Left renal pelvis (tissue), 4 donors: ENCODE results near the gene RUVBL1. TPM values are rescaled to one million over a fixed set of nuclear protein-coding genes. Genes with fewer than 3 reads are reported as not detected.

ENCODE experiments used
- DNase-seq, 4 donors: peaks; one replicate each; pipeline ENCODE4 v3.0.0-alpha.2; 2013; ENCODE audit warnings: low read depth in 4 of 4, low spot score in 3 of 4
- polyA plus RNA-seq, 4 donors: library from polyadenylated mRNA; unstranded; fragments of 120-200 nt; gene quantifications; one replicate each; pipeline ENCODE4 v1.2.1, GENCODE V29; 2013; ENCODE audit not compliant: insufficient read length in 4 of 4

The RUVBL1 gene
- polyA plus RNA-seq, 4 donors: 31.8 to 69.2 (median 63.9) TPM

DNA sequence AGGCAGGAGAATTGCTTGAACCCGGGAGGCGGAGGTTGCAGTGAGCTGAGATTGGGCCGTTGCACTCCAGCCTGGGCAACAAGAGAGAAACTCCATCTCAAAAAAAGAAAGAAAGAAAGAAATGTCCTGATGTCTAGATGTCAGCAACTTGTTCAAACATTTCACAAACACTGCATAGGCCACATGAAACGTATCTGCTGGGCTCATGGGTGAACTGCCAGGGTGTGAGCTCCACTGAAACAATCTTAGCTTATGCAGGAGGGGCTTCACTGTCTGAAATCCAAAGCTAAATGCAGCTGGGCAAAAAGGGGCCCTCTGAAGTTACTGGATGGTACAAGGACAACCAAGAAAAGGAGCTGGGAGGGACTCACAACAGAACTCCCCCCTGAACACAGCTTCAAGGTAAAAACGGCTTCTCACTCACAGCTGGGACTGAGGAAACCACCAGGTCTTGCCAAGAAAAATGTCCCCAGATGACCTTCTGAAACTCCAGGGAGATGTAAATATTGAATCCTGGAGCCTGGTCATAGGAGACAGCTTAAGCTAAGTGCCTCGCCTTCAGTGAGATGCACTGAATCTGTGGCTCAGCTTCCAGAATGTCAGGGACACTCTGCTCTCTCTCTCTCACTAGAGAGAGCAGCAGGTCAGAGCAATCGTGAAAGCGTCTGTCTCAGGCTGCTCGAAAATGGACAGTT, 39.5 kb downstream of the RUVBL1 start:
- no peak for DNase-seq

DNA sequence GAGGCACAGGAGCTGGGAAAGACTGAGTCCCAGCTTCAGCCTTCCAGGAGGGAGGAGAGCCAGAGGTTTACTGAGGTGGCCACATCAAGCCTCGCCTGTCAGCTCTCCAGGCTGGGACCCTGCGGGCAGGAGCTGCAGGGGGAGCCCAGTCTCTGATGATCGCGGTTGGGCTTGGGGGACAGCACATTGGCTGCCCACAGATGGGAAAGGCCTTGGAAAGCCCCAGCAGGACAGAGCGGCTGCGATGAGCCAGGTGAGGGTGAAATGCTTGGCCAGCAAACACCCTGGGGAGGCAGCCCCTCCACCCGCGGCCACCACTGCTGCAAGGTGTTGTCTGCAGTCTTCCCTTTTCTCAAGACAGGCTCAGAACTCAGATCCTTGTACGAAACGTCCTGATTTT, 40.2 kb downstream of the RUVBL1 start:
- no peak for DNase-seq

GRCh38 chr3:128082546-128082945, 41.1 kb downstream of the RUVBL1 start:
- no peak for DNase-seq

GRCh38 chr3:128081846-128082245, 41.8 kb downstream of the RUVBL1 start:
- no peak for DNase-seq

- no peak for DNase-seq
Measured at GRCh38 chr3:128081226-128081625, 42.4 kb downstream of the RUVBL1 start.

GRCh38 chr3:128080323-128081080, 43.1 kb downstream of the RUVBL1 start:
- no peak for DNase-seq

DNA sequence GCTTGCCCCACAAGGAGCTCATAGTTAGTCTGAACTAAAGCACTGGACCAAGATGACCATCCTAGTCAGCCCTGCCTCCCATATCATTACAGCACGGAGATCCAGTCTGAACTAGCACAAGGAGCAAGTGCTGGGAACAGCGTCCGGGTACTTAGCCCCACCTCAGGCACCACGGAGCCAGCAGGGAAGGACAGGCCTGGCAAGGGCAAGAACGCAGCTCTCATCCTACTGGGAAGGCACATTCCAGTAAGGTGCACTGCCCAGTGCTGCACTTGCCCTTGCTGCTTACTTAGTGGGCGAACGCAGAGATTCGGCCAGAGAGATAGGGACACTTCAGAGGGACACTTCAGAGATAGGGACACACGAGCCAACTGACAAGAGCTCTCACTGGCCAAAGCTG, 43.8 kb downstream of the RUVBL1 start:
- DNase-seq: no peak

DNA sequence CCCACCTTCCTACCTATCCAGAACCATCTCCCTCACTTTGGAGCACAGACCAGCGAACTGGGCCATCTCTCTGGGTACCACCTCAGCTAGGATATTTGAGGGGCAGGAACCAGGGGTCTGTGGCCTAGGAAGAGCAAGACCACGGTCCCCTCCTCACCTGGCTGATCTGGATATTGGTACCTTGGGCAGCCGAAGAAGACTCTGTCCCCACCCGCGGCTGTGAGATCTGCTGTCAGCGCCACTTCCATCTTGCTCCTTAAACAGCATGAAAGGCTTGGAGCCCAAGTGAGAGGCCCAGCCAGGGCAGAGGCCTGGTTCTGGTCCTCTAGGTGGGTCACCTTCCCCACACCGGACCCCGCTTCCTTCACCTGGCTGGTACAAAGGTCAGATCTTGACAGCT, 44.7 kb downstream of the RUVBL1 start:
- DNase-seq: no peak

DNA sequence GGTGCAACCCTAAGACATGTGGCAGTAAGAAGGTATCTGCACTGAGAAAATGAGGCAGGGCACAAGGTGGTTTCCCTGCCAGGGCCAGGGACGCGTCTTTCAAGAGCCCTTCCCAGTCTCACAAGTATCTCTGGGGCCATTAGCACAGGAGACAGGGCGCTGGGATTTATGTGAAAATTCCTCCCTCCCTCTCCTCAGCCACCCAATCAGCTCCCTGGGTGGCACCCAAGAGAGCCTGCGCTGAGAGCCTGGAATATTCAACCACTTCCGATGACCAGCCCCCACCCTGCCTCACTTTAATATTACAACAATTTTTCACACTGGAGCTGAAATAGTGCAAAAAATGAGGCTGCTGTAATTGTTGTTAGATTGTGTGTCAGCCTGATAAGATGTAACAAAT, 45.3 kb downstream of the RUVBL1 start:
- DNase-seq: no peak

DNA sequence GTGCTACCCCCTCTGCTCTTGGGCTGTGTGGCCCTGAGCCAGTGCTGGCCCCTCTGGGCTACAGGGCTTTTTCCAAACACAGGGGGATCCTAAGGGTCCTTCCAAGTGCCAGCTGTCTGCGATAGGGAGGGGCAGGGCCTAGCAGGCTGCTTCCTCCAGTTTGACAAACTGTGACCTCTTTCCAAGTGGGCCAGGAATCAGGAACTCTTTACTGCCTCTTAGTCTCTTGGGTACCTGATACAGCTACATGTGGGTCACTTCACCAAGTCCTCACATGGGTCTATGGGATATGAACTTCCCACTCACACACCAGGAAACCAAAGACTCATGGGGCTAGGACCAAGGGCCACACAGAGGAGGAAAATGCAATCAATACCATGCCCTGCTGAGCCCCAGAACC, 45.9 kb downstream of the RUVBL1 start:
- DNase-seq: no peak

GRCh38 chr3:128077202-128077624, 46.4 kb downstream of the RUVBL1 start:
- DNase-seq: no peak

GRCh38 chr3:128076483-128077201, 47.0 kb downstream of the RUVBL1 start:
- DNase-seq: no peak

DNA sequence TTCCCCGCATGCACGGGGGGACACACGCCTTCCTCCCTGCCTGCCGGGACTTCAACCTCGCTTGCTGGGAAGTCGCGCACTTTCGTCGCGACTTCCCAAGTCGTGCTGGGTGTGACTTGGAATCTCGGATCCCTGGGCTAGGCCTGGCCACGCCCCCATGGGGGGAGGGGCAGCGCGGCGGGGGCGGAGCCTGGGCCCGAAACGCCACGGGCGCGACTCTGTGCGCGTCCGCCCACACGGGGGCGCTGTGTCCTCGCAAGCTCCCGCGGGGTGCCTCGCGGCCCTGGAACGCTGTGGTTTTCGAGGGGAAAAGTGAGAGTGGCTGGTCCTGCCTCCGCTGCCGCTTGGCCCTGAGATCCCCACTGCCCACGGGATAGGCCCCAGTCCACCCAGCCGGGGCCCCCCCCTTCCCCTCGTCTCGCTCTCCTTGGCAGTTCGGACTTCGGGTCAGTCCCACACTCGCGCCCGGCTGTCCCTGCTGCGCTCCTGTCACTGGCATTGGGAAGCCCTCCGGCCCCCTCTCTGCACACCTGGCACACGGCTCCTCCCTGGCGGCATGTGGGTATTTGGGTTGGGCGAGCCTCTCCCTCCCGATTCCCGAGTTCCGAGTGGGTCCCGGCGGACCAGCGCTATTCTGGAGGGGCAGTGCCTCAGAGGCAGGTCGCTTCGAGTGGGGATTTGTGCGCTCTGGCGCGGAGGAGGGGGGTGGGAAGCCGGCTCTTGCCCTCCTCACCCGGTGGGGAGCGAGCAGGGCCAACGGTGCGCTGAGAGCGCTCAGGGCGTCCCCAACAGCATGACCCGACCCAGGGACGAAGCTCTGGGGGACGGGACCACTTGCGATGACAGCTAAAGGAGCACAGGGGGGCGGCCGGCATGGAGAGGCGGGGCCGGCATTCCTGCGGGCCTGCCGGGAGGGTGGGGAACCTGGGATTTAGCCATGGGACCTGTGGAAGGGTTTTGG, 47.8 kb downstream of the RUVBL1 start:
- peak; percentile 71 to 81 (median 72) for DNase-seq

GRCh38 chr3:128074851-128075521, 48.6 kb downstream of the RUVBL1 start:
- DNase-seq: no peak

- no peak for DNase-seq
Measured at GRCh38 chr3:128073807-128074206, 49.8 kb downstream of the RUVBL1 start.

DNA sequence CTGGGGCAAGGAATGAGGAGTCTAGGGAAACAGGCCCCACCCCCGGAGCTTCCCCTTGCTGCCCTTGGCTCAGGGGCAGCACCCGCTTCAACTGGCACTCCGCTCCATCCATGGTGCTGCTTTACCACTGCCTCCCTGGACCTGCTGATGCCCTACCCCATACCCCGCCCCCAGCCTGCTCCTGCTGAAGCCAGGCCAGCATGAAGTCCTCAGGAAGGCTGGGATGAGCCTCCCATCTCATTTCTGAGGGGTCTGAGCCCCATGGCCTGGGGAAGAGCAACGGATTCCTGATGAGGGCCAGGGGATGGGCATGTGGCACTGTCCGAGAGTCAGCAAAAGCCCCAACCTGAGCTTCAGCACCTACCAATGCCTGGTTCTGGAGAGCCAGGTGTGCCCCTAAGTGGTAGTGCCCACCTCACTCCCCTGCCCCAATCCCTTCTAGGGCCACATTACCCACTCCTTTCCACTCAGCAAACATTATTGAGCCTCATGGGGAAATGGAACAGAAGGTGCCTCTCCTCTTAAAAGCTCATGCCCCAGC, 50.4 kb downstream of the RUVBL1 start:
- DNase-seq: no peak

- no peak for DNase-seq
Measured at GRCh38 chr3:128072454-128073184, 51.0 kb downstream of the RUVBL1 start.

- DNase-seq: no peak
Measured at GRCh38 chr3:128071771-128072453, 51.7 kb downstream of the RUVBL1 start.
